ENCODE measurements around the gene DPY19L1. TPM values are rescaled to one million over a fixed set of nuclear protein-coding genes. Genes with fewer than 3 reads are reported as not detected.
"Not testable (repeated sequence)": the region's sequence is repeated elsewhere in the genome, so short reads cannot be mapped to it uniquely, and the experiment has no call there.

DPY19L1 gene
- 15.0 and 15.3 TPM in 2 replicates for total RNA-seq (2014; rRNA removed; shearing (Covaris generic))

DNA sequence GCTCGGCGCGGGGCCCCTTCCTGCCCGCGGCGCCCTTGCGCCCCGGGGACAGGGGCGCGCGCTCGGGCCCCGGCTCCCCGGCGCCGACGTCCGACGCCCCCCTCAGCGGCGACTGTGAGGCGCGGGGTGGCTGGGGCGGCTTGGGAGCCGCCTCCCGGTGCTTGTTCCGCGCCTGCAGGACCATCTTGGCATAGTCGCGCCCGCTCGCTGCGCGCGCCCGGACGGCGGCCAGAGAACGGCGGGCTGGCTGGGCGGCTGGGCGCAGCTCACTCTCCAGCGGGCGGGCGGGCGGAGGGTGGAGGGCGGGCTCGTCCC, at the start of gene DPY19L1:
DPY19L1 (minus strand) TSS at position 275 of the 315 bp plus-strand sequence; CDS start at position 184, 91 bp downstream.
- DNase-seq (ENCODE audit: low spot score) = no peak

DNA sequence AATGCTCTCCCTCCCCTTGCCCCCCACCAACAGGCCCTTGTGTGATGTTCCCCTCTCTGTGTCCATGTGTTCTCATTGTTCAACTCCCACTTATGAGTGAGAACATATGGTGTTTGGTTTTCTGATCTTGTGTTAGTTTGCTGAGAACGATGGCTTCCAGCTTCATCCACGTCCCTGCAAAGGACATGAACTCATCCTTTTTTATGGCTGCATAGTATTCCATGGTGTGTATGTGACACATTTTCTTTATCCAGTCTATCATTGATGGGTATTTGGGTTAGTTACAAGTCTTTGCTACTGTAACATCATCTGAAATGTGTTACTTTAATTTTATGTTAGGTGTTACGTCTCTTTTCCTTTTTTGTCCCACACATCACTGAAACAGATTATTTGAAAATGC, 42.2 kb upstream of the DPY19L1 start:
- DNase-seq (ENCODE audit: low spot score) = not testable (repeated sequence)

DNA sequence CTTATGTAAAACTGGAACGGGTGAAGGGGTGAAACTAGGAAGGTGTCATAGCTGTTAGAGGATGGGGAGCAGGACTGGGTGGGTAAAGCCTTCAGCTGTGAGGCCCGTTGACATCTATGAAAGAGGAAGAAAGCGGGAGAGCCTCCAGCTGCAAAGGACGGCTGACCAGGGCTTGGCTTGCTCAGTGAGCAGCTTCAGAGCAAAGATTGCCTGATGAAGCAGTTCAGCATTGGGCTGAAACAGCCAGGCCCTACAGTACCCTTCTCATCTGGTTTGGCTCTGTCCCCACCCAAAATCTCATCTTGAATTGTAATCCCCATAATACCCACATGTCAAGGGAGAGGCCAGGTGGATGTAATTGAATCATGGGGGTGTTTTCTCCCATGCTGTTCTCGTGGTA, 36.7 kb upstream of the DPY19L1 start:
- not testable (repeated sequence) for DNase-seq (ENCODE audit: low spot score)

DNA sequence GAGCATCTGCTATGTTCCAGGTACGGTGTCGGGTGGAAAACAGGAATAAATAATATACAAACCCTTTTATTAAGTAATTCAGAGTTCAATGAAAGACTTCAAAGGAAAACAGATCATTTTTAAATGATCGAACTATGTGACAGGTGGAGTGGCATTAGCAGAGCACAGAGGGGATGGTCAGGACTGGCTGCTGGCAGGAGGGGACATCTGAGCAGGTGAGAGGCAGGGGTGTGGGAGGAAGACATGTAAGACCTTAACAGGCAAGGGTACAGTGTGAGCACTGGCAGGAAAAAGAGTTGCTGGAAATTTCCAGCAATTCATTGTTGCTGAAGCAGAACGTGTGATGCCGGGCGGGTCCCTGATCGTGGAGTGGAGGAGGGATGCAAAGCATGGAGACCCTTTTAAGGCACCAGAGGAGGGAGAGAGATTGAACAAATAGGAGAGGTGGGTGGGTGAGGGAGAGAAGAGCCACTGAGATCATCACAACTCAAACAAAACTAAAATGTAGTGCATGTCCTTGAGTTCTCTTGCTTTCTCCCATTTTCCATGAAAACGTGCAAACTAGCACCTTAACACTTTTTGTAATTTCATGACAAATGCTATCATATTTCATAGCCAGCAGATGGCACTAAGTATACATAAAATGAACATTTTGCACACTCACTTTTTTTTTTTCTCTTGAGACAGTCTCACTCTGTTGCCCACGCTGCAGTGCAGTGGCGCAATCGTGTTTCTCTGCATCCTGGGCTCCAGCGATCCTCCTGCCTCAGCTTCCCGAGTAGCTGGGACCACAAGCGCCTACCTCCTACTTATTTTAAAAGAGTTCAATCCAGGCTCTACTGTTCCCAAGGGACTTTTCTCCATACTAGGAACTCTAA, 35.9 kb upstream of the DPY19L1 start:
- peak; percentile 19 for DNase-seq (ENCODE audit: low spot score)

DNA sequence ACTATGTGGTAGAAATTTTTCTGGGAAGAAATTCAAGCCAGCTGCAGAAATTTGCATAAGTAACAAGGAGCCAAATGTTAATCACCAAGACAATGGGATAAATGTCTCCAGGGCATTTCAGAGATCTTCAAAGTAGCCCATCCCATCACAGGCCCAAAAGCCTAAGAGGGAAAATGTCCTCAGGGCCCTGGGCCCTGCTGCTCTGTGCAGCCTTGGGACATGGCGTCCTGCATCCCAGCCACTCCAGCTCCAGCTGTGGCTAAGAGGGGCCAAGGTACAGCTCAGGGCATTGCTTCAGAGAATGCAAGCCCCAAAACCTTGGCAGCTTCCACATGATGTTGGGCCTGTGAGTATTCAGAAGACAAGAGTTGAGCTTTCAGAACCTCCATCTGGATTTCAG, 31.8 kb upstream of the DPY19L1 start:
- DNase-seq (ENCODE audit: low spot score) = not testable (repeated sequence)

DNA sequence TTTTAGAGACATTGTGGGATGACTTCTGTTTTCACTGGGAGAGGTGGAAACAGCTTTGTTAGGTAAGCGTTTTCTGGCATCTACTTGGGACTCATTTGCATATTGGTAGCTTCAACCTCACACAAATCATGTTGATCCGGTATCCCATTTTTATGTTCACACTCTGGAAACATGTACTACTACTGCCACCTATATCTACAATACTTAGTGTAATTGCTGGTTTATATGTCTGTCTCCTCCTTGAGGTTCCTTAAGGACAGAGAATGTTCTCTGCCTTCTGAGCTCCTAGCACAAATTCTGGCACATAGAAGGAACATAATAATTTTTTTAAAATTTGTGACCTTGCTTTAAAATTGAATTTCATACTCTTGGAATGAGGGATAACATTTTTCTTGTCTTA, 28.1 kb upstream of the DPY19L1 start:
- DNase-seq (ENCODE audit: low spot score) = not testable (repeated sequence)

DNA sequence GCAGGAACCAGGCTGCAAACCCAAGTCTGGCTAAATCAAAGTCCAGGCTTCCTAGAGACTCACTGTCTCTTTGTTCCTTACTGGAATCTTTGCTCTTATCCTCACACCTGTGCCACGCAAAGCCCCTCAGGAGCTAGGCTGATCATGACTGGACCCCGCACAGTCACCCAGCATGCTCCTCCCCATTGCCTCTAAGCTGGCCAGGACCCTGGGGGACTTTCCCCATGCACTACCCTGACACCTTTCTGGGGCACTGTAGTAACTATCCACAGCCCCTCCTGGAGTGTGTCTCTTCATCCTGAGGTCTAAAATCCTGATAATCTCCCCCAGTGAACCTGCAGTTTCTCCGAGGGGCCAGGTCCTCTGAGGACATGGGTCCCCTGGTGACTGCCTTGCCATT, 21.3 kb upstream of the DPY19L1 start:
- DNase-seq (ENCODE audit: low spot score) = not testable (repeated sequence)

DNA sequence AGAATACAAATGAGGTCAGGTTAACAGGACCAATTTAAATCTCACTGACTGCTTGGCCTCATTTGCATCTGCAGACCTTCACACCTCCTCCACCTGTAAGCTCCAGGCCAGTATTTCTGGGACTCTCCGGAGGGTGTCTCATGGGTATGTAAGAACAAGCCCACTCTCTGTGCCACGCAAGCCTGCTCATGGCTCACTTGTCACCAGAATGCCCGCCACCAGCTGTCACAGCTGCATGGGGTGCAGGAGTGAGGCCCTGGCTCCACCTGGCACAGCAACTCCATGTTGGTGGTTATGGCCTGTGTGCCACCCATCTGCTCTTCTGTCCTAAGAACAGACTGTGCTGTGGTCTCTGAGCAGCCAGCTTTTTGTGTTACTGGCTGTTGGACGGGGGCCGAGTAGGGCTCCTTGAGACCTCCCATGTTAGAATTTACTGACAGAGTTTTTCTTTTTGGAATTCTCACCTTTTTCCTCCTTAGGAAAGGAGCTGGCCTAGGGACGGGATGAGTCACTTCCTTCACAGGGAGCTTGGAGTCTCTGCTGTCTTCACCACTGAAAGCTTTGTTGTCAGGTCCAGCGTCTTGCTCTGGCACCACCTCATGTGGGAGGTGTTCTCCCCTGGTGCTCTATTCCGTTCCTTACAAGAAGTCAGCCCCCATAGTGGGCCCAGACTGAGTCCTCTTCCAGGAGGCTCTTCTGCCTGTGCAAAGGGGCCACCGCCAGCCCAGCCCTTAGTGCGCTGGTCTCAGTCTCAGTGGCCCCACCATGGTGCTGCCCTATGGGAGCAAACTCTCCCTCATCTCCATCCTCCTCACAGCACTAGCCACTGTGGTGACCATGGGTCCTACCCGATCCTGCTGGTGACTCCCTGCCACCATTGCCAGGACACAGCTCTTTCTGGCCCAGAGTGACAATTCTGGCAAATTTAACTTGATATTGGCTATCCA, 20.5 kb upstream of the DPY19L1 start:
- DNase-seq (ENCODE audit: low spot score) = not testable (repeated sequence)

DNA sequence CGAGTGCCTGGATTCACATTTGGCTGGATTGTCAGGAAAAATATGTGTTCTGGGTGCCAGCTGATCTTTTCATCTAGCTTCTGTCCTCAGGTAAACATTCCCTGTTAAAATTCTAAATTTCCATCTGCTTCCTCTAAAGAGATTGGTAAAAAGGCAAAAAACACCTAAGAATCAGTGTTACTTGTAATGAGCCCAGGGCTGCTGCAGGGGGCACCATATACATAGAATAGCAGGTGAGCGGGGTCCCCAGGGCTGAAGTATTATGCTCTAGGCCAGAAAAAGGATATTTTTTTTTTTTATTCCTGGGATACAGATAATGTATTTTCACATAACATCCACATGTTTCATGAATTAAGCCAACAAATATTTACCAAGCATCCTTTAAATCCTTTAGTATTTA, 18.4 kb upstream of the DPY19L1 start:
- DNase-seq (ENCODE audit: low spot score) = not testable (repeated sequence)

DNA sequence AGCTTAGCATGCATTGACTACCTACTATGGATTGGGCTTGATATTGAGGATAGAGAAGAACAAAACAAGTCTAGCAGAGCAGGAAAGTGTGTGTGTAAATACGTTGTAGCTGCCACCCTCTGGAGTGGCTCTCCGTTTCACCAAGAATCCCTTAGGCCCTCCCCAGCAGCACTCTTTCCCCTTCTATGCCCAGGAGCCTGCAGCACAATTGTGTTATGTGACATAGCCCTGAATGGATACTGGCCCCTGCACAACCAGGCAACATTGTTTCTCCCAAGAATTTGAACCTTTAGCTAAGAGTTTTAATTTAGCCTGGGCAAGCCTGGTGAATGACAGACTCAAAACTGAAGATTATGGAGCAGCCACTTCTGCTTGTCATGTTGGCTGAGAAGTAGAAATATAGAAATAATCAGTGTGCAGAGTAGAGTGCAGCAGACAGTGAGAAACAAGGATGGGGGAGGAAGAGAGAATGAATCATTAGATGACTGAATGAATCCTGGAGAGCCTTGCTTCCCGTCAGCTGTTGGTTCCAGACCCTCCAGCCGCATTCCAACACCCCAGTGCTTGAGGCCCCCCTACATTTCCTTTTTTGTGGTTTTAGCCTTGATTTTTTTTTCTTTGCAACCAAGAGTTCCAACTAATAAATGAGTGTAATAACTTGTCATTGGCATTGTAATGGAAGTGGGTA, 16.3 kb upstream of the DPY19L1 start:
- not testable (repeated sequence) for DNase-seq (ENCODE audit: low spot score)

DNA sequence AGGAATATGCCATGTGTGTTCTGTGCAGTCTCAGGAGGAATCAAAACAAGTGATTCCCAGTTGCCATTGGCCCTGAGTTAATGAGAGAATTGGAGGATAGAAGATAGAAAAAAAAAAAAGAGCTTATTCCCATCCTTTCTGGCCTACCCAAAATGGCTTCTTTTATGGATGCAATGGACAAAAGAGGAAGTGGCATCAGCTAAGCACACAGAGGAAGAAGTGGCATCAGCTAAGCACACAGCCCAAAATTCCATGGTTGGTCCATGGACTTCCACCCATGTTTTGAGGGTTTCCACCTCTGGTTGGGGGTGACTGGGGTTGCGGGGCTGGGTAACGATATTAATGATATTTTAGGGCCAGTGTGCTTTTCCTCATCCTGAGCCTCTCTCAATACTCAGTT, 11.1 kb upstream of the DPY19L1 start:
- DNase-seq (ENCODE audit: low spot score) = not testable (repeated sequence)

DNA sequence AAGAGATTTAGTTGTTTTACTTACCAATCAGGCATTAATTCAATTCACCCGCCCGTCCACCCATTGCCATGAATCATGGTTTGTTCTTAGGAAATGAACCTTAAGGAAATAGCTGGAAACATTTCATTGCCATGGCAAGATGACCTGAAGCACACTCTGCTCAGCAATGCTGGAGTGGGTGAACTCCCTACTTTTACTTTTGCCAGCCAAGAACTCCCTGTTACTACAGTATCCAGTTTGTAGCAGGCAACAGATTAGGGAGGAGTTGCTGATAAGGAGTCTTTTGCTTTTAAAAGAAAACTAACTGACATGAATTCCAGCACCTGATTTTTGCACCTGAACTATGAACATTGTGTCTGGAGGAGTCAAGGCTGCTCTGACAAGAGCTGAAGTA, 10.6 kb upstream of the DPY19L1 start:
- not testable (repeated sequence) for DNase-seq (ENCODE audit: low spot score)

DNA sequence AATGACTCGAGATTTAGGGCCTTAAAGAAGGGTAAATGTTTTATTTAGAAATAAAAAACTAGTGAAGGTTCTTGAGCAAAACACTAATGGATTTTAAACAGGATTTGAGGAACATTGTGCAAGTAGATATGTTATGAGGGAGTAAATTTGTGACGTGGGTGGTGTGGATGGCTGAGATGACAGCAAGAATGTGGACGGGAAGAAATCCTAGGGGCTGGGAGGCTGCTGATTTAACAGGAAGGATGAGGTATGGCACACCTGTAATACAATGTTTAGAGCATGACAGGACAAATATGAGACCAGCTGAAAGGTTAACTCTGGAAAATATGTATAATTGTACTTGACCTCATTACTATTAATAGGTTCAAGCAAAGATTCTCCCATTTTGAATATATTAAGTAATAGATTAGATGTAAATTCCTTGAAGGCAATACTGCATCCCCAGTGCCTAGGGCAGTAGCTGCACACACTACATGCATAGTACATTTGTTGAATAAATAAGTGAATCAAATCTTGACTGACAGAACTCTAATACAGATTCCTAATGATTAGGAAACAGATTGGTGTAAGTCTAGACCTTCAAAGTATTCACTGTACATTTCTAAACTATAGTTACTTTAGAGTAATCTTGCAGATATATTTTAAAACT, 10.1 kb upstream of the DPY19L1 start:
- not testable (repeated sequence) for DNase-seq (ENCODE audit: low spot score)

DNA sequence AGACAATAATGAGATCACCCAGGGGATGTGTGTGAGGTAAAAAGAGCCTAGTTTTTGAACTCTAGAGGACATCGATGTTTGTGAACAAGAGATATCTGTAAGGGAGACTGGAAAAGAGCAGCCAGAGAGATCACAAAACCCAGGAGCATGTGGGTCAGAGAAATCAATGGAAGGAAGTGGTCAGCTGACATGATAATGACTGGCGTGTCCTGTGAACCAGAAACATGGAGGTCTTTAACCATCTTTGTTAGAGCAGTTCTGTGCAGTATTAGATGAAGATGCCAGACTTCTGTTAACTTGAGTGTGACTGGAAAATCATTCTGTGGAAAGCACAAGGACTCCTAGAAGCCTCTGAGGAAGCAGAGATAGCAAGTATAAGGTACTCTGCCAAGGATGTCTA, 6.0 kb upstream of the DPY19L1 start:
- not testable (repeated sequence) for DNase-seq (ENCODE audit: low spot score)

DNA sequence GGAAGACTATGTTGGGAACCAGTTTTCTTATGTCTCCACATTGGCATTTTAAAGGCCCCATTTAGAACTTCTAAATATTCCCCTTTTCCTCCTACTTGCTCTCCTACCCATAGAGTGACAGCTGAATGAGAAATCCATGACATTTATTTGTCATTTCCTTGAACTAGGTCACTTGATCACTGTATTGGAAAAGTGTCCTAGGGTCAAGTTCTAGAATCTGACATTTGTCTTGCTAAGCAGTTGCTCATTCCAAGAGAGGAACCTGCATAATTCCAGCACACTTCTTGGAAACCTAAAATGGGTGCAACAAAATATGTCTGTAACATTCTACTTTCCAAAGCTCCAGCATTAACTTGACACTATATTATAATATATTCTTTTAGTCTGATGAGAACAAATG, 3.6 kb upstream of the DPY19L1 start:
- no peak for DNase-seq (ENCODE audit: low spot score)

DNA sequence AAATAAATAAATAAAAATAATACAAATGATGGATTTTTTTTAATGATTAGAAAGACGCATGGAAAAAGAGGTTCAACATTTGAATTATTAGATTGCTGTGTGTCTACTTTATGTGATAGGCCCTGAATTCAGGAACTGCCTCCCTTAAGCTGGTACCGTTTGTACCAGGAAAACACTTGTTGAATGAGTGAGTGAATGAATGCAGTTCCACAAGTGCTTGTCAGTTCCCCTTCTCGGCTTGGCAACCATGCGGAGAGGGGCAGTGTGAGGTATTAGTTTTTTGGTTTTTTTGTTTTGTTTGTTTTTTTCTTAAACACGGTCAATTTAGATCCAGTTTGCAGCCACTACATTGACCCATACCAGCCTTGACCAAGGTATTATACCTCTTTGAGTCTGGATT, 2.1 kb upstream of the DPY19L1 start:
- no peak for DNase-seq (ENCODE audit: low spot score)

DNA sequence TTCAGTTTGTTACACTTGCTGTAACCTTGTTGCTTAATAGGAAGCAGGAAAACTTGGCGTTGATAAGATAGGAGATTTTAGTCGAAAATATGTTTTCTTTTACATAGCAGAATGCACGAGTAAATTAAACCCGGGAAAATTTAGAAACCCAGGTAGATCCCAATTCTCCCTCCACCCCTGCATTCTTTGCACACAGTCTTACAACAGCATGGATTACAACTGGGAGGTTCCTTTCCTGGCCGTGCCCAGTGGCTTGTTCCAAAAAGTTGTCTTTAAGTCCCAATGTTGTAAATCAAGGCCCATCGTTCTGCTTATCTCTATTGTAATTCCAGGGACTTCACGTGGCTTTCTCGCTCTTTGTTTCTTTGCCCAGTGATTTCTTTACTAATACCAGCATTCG, 1.1 kb upstream of the DPY19L1 start:
- DNase-seq (ENCODE audit: low spot score) = no peak

DNA sequence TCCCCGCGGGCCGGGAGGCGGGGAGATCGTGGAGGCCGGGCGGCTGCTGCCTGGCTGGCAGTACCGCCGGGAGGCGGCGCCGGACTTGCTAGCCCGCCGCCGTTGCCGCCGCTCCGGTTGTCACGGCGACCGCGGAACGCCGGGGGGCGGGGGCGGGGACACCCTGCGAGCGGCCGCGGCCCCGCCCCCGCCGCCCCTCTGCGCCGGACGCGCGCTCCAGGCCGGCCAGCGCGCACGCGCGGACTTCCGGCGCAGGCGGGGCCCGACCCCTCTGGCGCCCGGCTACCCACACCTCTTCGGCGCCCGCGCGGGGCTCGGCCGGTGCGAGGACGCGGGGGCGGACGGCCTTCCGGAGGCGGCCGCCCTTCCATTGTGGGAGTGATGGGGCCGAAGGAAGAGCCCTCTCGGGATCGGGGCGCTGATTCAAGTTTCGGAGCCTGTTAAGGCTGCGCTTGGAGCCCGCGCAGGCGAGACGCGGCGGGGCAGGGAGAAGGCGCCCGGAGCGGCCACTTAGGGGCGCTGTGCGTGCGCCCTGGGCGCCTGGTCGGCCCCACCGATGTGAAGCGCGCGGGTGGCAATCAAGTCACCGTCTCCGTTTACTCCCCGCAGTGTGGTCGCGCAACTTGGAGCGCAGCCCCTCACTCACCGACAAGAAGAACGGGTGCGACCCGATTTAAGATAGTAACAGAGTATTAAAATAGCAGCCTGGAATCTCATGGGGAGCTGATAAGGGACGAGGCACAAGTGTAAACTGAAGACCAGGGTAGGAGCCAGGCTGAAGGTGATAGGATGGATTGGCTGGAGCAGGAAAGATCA, 449 bp upstream of the DPY19L1 start:
- peak; percentile 97 for DNase-seq (ENCODE audit: low spot score)

DNA sequence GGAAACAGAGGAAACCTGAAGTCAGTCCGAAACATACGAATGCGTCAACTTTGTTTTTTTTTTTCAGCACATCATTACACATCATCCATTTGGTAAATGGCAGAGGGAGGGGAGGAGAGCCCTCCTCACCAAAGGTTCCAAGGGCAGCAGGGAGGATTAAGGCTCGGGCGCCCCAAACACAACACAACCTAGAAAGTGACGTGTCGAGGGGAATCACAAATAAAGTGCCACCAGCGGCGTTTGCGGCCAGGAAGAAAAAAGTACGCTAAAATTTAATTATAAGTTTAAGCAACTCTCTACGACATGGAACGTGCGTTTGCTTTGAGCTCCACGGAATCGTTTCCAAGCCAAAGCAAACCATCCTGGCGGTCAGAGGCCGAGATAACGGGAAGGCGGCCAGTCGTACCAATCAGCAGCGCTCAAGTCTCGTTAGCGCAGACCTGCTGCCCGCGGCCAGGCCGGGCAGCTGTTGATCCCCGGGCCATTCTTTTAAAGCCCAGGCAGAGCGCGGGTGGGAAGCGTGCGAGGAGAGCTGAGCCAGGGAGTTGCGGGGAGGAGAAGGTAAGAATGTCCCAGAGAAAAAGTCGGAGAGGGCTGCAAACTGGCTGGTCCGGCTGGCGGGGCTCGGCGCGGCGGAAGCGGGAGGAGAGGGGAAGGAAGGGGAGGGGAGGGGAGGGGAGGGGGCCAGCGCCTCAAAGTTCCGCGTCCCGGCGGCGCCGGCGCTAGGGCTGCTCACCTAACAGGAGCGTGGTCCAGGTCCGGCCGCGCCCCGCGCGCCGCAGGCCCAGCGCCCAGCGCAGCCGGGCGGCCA, 719 bp downstream of the DPY19L1 start:
- peak; percentile 71 for DNase-seq (ENCODE audit: low spot score)

Measured in HT-29 (cell line).